ENCODE results near the gene NPHP1.
"Not testable (repeated sequence)": the region's sequence is repeated elsewhere in the genome, so short reads cannot be mapped to it uniquely, and the experiment has no call there.

The NPHP1 gene

DNA sequence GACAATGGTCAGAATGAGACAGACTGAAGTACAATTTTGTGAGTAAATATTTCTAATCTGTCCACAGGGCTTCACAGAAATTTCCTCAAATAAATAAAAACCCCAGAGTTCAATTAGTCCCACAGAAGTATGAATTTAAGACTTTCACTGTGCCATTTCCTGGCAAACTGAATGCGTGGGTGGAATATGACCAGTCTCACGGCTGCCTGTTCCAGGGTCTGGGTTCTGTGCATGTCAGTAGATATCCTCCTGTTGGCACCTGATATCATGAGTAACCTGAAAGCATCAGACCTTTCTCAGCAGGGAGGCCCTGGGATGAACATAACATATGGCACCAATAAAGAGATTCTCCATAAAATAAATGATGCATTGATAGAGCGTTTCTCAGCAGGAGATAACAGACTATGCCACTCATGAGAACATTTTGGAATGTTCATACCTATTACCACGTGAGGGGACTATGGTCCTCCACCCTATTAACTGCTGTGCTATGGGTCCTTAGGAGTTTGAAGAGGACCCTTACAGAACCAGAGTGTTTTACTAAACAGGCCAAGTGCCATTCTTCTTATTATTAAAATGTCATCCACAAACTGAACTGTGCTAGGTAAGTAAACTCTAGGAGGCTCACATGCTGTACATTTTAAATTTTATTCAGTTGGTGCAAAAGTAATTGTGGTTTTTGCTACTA lies 78.6 kb downstream of the NPHP1 start:
- no peak for DNase-seq

DNA sequence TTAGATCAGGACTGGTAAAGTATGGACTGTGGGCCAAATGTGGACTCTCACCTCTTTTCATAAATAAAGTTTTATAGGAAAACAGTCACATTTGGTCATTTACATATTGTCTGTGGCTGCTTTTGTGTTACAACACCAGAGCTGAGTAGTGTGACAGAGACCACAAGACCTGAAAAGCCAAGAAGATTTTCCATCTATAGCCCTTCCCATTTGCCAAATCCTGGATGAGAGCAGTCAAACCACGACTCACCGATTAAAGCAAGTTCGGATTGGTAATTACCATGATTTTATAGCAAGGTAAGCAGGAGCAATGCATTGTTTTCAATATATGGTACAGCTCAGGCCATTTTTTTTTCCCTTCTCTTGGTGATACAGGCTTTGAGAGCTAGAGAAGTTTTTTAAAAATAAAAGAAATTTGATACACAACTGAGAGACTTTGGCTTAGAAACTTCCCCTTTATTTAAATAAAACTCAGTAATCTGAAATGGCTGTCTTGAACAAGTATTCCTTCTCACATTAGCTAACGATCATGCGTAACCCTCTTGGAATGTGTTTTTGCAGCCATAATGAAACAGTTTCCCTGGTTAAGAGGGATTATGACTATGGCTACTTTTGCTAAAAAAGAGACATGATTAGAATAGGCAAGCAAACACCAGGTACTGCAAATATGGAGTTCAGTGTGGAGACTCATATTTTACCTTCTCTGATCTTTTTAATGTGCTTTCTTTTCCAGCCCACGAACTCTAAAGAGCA lies 79.7 kb downstream of the NPHP1 start:
- DNase-seq = no peak

DNA sequence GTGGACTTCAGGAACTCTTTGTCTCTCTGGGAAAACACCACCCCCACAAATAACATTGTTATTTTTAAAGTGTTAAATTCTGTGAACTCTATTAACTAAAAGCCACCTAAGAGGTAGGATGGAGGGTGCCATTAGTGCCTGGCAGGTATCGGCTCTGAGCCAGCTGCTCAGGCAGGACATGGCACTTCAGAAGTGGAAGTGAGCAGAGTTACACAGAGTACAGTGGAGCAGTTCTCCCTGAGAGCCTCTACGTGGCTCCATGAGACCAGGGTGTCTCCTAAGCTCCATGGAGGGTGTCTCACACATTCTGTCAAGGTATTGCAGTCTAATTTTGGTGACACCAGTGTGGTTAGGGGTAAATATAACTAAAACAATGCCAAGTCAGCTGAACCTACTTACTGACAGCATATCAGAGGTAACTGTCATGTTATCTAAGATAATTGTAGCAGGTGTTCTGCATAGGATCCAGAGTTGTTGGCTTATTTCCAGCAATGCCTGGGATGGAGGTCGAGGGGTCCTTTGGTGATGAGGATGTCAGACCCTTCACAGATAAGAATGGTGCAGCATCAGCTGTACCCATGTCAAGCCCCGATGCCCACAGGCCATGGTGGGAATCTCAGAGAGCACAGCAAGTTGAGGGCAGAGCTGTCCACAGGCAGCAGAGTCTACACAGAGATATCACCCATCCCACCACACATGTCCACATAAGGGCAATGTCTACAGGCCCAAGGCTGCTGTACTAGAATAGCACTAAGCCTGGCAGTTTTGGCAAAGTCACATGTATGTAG lies 80.6 kb downstream of the NPHP1 start:
- no peak for DNase-seq

DNA sequence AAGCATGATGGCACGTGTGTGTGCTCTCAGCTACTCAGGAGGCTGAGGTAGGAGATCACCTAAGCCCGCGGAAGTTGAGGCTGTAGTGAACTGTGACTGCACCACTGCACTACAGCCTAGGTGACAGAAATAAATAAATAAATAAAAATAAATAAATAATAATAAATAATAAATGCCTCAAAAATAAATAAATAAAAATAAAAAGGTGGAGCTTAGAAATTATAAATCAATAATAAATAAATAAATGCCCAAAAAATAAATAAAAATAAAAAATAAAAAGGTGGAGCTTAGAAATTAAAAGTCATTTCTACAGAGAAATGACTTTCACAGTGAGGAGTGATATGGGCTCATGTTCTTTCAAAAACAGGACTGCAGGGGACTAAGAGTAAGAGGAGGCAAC lies 83.2 kb downstream of the NPHP1 start:
- no peak for DNase-seq

DNA sequence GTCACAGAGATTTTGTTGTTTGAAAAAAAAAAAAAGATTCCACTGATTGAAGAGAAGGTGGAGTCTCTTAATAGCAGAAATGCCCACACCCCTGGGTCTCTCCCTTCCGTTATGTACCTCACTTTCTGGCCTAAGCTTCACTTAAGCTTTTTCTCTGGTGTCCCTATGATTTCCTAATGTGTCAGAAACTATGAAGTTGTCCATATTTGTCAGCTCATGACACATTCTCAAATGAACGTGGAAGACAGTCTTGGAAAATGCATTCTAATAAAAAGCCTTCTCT lies 83.8 kb downstream of the NPHP1 start:
- no peak for DNase-seq

DNA sequence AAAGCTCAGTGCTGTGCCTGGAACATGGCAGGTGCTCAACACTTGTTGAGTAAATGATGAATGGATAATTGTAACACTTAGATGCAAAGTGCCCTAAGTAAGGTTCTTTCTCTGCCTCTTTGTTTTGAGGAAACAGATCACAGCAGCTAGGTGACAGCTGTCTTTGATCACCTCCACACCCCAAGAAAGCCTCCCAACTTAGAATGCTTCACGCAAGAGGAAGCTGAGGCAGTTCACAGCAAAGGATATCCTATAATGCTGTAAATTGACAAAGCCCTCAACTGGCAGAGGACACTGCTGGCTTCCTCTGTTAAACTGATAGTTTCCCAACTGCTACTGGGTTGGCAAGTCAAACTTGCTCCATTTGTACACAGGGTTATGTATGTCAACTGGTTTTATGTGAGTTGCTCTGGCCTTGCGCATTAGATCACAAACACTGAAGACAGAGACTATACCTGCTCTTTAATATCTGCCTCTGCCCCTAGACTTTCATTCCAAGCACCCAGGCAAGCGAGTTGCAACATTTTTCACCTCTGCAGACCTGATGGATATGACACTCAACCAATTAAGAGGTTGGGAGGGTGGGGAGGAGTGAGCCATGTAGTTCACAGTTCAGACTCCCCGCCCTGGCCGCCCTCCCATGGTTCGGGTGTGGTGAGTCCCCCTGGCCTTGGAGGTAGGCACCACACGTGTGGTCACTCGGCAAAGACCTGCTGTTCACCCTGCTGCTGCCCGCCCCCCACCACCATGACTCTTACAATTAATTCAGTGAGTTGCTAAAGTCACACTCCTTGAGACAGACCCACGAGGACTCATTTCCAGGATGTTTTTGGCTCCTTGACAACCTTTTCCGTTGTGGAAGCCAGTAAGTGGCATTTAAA lies 84.4 kb downstream of the NPHP1 start:
- no peak for DNase-seq

DNA sequence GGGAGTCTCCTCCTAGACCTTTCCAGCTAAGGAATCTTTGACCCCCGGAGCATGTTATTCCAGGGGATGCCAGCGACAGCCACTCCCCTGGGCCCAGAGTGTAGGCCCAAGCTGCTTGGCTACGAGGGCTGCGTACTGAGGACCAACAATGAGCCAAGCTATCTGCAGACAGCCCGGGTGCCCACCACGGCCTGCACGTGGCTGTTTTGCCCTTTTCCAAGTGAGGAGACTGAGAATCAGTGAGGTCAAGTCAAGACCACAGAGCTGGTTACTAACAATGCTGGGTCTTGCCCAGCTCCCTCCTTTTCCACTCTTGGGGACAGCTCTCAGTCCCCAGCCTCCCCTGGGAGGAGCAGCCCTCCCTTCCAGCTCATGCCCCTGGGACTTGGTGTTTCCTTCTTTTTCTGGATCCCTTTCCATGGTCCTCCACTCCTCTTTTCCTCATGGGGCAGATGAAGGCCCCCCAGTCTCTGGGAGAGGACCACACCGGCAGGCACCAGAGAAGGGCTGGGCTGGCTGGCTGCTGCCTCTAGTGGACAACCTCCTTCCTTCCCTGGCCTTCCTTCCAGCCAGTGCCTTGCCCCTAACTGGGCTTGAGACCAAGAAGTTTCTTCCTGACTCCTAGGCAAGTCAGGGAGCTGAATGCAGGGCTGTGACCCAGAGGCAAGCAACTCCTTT lies 88.6 kb downstream of the NPHP1 start:
- DNase-seq = no peak

DNA sequence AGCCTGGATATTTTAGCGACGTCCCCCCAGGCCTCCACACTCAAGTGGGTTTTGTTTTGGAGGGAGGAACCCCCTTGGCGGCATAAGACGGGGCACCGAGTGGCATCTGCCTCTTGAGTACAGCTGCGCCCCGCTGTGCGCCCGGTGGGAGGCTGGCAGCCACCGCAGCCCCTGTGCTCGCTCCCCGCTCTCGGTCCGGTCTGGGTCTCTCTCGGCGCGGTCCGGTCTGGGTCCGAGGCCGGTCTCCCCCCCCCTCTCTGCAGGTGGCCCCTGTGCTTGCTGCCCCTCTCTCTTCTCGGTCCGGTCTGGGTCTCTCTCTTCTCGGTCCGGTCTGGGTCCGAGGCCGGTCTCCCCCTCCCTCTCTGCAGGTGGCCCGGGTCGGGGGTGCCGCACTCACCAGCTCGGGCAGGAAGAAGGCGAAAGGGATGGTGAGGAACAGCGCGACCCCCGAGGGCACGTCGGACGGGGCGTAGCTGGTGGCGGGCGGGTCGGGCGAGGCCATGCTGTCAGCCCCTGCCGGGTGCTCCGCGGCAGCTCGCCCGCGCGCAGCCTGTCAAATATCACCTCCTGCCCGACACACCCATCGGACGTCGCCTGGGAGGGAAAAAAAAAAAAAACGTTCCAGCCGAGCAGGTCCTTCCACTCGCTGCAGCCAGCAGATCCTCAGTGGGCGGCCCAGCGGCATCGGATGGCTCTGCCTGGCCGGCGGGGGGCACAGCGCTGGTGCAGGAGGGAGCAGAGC lies 89.4 kb downstream of the NPHP1 start, which contains the start of gene MALL:
MALL (minus strand) TSS at position 532 of the 742 bp plus-strand sequence; CDS start at position 502, 30 bp downstream.
- no peak for DNase-seq

DNA sequence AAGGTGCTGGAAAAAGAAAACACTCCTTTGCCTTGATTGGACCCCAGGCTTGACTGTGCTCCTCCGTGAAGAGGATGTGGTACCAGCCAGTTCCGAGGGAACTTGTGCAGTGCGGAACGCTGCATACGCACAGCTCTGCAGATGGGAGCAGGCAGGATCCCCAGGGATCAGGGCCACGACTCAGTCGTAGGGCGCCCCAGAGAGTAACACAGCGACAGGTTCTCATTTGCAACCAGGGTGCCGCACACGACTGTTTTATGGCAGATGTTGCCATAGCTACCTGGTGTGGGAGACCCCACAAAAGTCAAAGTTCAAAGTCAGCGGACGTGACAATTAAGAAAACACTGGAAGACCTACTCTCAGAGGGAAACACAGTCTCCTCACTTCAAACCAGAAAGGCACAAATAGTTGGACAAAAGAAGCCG lies 90.0 kb downstream of the NPHP1 start:
- DNase-seq = no peak

DNA sequence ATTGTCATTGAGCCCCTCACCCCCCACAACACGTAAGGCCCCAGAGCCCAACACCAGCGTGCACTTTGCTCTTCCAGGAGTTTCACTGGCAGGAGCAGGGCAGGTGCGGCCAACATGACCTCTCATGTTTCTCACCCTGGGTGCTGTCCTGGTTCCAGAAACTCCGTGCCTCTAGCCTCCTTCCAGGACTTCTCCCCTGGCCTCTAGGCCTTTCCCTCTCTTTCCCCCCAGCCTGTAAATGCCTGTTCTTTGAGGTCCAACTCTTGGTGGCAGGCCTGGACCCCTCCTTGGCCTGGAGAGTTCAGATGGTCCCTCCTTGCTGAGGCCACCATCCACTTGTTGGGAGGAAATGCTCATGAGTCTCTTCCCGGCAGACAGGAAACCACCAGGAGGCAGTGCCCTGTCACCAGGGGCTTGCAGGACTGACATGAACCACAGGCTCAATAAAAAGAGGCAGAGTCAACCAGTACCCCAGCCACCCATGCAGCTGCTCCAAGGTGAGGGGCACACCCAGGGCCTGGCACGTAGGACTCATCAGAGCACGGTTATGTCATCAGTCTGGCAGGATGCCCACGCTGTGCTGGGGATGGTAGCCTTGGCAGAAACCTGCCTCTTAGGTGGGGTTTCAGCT lies 90.7 kb downstream of the NPHP1 start:
- no peak for DNase-seq

DNA sequence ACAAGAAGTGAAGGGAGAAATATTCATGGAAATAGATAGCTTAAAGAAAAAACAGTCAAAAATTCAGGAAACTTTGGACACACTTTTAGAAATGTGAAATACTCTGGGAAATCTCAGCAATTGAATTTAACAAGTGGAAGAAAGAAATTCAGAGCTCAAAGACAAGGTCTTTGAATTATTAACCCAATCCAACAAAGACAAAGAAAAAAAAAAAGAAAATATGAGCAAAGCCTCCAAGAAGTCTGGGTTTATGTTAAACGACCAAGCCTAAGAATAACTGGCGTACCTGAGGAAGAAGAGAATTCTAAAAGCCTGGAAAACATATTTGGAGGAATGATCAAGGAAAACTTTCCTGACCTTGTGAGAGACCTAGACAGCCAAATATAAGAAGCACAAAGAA lies 96.5 kb downstream of the NPHP1 start:
- DNase-seq = not testable (repeated sequence)

DNA sequence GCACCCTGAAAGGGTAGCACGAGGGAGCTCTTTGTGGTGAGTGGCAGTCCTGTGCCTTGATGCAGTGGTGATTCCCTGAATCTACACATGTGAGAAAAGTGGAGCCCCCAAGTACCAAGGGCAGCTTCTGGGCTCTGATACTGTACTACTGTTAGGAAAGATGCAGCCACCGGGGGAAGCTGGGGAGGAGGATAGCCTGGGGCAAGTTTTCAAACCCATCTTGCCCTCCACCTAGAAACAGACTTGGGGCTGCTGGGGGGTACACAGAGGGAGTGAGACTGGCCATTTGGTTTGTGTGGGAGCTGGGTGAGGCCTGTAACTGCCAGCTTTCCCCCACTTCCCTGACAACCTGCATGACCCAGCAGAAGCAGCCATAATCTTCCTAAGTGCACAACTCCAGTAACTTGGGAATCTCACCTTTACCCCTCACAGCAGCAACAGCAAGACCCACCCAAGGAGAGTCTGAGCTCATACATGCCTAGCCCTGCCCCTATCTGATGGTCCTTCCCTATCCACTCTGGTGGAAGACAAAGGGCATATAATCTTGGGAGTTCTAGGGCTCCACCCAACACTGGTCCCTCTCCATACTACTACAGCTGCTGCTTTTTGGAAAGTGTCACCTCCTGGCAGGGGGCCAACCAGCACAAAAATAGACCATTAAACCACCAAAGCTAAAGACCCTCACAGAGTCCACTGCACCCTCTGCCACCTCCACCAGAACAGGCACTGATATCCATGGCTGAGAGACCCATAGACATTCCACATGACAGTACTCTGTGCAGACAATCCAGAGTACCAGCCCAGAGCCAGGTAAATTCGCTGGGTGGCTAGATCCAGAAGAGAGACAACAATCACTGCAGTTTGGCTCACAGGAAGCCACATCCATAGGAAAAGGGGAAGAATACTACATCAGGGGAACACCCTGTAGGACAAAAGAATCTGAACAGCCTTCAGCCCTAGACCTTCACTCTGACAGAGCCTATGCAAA lies 97.4 kb downstream of the NPHP1 start:
- no peak for DNase-seq

DNA sequence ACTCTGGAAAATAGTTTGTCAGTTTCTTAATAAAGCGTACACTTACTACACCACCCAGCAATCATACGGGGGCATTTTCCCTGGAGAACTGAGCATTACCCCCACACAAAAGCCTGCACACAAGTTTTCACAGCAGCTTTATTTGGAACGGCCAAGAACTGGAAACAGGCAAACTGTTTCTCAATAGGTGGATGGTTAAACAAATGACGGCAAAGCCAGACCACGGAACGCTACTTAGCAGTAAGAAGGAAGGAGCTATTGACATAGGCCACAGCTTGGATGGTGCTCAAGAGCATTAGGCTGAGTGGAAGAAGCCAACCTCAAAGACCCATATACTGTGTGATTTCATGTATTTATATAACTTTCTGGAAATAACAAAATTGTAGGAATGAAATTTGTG lies 98.2 kb downstream of the NPHP1 start:
- no peak for DNase-seq

DNA sequence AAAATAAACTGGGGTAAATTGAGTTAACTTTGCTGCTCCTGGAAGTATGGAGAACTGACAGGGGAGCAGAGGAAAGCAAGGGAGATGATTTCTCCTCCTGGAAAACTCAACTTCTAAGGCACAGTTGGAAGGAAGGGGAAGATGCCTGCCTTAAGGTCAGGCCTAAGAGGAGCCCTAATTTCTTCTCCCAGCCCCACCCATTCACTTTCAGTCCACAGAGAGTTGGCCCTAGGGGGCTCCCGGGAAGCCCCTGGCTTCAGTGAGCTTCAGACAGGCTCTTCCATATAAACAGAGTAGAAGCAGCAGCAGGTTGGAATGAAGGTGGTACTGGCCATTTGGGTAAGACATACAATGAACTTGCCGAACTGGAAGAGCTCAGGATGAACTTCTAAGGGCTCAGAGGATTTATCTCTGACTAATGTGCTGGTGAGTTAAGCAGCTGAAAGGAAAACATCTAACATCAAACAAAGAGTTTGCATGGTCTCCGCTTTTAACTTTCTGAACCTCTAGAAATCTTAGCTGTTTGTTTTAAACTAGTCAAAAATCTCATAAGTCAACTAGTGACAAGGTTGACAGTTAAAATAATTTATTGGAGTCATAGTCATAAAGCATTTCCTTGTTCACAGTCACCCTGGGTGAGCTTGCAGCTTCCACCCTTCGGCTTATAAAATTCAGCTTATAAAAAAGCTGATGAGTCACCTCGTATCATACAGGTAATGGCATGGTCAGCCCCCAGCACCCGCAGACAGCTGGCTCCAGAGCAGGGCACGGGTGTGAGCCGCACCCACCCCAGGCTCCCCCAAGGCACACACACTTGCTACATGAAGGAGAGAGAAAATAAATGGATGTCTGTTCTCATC lies 99.0 kb downstream of the NPHP1 start:
- DNase-seq = no peak

DNA sequence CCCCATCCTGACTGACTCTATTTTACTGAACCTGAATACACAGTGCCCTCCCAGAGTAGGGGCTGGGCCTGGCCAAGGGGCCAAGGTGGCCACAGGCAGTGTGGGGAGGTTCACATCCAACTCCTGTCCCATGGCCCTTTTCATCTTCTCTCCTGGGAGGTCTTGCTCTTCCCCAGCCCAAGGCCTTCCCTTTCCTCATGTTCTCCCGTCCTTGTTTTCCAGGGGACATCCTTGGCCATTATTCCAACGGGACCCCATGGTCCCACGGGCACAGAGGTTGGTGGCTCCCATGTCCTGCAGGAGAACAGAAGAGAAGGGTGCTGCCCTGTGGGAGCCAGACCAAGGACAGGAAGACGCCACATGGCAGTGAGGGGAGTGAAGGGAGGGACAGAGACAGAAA lies 99.6 kb downstream of the NPHP1 start:
- DNase-seq = no peak

DNA sequence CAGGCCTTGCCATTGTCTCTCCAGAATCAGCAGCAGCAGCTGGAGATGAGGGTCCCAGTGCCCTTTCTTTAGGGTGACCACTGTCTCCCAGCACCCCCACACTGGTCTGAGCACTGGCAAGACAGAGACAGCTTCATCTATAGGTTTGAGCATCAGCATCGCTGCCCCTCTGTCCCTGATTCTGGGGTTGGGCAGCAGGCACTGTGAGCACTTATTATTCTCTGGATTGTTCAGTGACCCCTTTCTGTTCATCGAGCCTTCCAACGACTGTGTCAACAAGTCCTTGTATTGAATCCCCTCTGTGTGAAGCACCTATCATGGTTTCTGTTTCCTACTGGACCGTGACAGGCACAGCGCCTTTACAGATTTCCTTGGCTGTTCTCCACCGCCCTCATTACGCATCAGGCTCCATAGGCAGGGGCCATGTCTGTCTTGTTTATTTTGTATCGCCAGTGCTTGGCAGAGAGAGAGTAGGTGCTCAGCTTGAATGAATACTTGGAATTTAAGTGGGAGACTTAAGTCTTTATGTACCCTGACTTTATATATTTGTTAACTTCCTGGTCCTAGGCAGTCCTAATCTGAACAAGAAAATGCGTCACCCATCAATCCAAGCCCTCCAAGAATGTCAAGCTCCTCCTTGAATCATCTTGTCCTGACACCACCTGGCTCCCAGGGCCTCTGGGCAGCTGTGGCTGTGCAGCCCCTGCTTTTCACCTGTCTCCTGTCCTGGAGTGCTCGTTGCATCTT lies 100.6 kb downstream of the NPHP1 start:
- no peak for DNase-seq

DNA sequence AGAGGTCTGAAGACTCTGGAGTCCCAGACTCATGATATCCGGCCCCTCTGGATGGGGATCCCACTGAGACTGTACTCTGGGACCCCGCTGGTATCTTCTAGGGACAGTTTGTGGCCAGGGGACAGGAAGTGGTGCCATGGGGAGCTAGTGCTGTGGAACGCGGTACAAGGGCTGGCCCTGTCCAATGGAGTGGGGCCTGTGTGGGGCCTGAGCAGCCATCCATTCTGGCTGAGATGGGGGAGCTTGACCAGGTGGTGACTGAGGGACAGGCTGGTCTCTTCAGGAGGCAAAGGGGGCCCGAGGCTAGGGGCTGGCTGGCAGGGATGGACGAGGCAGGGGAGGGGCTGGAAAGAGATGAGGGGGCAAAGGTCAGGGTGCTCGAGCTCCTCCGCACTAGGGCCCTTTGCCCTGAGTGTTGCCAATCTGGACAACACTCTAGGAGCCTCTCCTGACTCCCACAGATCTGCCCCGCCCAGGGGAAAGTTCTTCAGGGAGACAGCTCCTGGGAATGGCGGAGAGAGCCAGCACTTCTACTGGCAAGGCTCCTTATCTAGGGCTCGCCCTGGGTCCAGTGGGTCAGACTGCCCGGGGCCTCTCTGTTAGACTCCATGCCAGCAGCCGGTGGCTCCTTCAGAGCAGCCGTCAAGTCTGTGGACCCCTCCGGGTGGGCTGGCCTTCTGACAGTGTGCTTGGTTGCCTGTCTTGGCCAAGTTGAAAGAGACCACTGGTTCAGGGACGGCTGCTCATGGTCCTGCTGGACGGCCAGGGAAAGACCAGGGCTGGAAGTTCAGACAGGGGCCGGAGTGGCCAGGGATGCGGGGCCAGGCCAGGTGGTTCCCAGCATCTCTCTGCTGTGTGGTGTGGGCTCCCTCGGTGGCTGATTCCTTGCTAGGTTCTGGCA lies 101.5 kb downstream of the NPHP1 start:
- DNase-seq = no peak
